Measurements from ENCODE around the gene PCDHGC3. TPM values are rescaled to one million over a fixed set of nuclear protein-coding genes. Genes with fewer than 3 reads are reported as not detected.
A peak's percentile ranks its signal among the peaks of the same experiment; 100 is the strongest.

PCDHGC3 gene
- total RNA-seq, 2 experiments from 2014 or later: 27.2 to 59.7 TPM

DNA sequence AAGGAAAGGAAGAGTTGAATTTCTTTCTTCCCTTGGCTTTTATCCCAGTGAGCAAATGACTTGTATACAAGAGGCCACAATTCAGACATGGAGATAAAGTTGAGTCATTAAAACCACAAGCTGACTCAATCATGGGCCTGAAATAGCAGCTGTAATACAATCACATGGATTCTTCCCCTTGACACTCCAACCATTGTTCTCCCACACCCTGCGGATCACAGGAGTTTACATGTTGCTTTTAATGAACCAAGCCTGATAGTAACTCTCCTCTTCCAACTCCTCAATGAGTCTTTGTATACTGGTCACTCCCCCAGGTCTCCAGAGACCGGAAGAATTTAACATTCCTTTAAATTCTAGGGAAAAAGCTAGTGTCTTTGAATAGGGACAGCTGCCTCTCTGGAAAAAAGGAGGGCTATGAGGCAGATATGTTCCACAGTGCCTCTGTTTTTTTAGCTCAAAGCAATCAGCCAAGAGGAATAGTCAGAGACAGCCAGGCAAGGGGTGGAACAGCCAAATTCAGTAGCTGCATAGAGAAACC, 45.5 kb downstream of the PCDHGC3 start:
- BruUV-seq (replicated peaks): no TSS peak
- Histone ChIP-seq H3K79me2 (ENCODE audit: insufficient read depth, low read depth, low read length) (peaks cover 10% of the 10 kb centered on the region; the same call in 1 of the 2 replicates), H3K4me1 (ENCODE audit: insufficient read depth, low read length, poor library complexity, severe bottlenecking) (peaks cover 75% of the 10 kb centered on the region), H3K27ac (ENCODE audit: low read depth, low read length, poor library complexity, severe bottlenecking) (no peak overlapping the region), H3K9me2 (ENCODE audit: insufficient read depth, low read length) (no peaks in the 10 kb centered on the region), H3K4me2 (ENCODE audit: low read length) (no peak overlapping the region), H4K20me1 (ENCODE audit: insufficient read depth, low read length) (no peaks in the 10 kb centered on the region), H3K9me3 (ENCODE audit: low read length) (no peaks in the 10 kb centered on the region), H2AFZ (ENCODE audit: low read length) (no peak overlapping the region), H3K4me3 (ENCODE audit: low read depth, low read length, poor library complexity, severe bottlenecking) (no peak overlapping the region), H3K36me3 (ENCODE audit: insufficient read depth, low read length) (peaks cover 96% of the 10 kb centered on the region)
- TF ChIP-seq EZH2phosphoT487 (IDR thresholded peaks at IDR 0.05; ENCODE audit: borderline replicate concordance, low read depth, low read length): no peak
- TF ChIP-seq, protein P1, sequence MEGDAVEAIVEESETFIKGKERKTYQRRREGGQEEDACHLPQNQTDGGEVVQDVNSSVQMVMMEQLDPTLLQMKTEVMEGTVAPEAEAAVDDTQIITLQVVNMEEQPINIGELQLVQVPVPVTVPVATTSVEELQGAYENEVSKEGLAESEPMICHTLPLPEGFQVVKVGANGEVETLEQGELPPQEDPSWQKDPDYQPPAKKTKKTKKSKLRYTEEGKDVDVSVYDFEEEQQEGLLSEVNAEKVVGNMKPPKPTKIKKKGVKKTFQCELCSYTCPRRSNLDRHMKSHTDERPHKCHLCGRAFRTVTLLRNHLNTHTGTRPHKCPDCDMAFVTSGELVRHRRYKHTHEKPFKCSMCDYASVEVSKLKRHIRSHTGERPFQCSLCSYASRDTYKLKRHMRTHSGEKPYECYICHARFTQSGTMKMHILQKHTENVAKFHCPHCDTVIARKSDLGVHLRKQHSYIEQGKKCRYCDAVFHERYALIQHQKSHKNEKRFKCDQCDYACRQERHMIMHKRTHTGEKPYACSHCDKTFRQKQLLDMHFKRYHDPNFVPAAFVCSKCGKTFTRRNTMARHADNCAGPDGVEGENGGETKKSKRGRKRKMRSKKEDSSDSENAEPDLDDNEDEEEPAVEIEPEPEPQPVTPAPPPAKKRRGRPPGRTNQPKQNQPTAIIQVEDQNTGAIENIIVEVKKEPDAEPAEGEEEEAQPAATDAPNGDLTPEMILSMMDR (conservative IDR thresholded peaks at IDR 0.05; ENCODE audit: low read length): no peak
- no peak for DNase-seq (ENCODE audit: low spot score)
- intact Hi-C loops (cut with micrococcal nuclease; ENCODE audit: unreplicated experiment): no loop called here
- ChIA-PET CTCF (ENCODE audit: unreplicated experiment) (interaction anchor here (1.2 to 11.2 kb wide), 3 partner anchors 10 to 46 kb away, joined by 3 to 138 read pairs (median 6); no protein-coding TSS in a partner anchor), POLR2A (interaction anchor here (0.6 to 13.7 kb wide), 4 partner anchors 9 to 110 kb away, joined by 3 to 328 read pairs (median 14); partner anchors contain the start of gene PCDHGC3)

DNA sequence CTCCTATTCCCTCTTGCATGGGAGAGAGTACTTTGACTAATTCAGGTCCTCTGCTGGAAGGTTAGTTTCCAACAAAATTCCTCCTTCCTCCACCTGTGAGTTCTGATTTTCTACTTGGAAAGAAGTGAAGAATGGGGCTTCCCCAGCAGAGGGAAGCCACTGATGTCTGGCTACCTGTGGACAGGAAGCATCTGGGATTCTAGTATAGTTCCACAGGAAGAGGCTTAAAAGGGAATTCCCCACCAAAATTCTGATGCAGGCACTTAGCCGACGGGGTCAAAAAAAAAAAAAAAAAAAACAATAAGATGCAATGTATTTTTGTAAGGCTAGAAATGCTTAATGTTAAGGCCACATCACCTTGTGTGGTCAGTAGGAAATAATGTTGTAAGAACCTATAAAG, 46.5 kb downstream of the PCDHGC3 start:
- POLR2A ChIA-PET: interaction anchor here (1.4 to 13.7 kb wide), 5 partner anchors 10 to 152 kb away, joined by 5 to 328 read pairs (median 6); partner anchors contain the start of genes PCDHGB3 and PCDHGC3
- CTCF ChIA-PET (ENCODE audit: unreplicated experiment): interaction anchor here (1.2 to 11.2 kb wide), 3 partner anchors 11 to 101 kb away, joined by 3 to 138 read pairs (median 6); partner anchors contain the start of gene PCDHGA11
- intact Hi-C loops (cut with micrococcal nuclease; ENCODE audit: unreplicated experiment): no loop called here

DNA sequence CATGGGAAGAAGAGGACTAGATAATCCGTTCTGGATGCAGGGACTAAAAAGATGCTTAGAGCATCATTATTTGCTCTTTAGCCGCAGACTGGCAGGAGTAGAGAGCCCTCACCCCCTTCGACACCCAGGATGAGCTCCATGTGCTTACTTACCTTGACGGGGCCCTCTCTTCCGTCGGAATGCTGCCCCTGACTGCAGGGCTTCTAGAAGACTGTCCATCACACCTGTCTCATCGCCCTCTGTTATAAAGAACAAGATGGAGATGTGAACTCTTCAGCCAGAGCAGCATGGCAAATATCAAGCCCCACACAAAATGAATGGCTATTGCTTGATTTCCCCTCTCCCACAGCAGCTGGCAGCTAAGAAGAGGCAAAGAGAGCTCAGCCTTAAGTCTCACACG, 48.2 kb downstream of the PCDHGC3 start:
- Histone ChIP-seq H3K27ac (ENCODE audit: low read depth, low read length, poor library complexity, severe bottlenecking) (peak overlapping the region; percentile 98), H4K20me1 (ENCODE audit: insufficient read depth, low read length) (no peaks in the 10 kb centered on the region), H3K4me1 (ENCODE audit: insufficient read depth, low read length, poor library complexity, severe bottlenecking) (peaks cover 79% of the 10 kb centered on the region), H3K79me2 (ENCODE audit: insufficient read depth, low read depth, low read length) (peaks cover 31% of the 10 kb centered on the region; the same call in 1 of the 2 replicates), H3K9me2 (ENCODE audit: insufficient read depth, low read length) (no peaks in the 10 kb centered on the region), H3K4me3 (ENCODE audit: low read depth, low read length, poor library complexity, severe bottlenecking) (no peak overlapping the region), H3K9me3 (ENCODE audit: low read length) (no peaks in the 10 kb centered on the region), H3K4me2 (ENCODE audit: low read length) (peak overlapping the region; percentile 70), H2AFZ (ENCODE audit: low read length) (no peak overlapping the region), H3K36me3 (ENCODE audit: insufficient read depth, low read length) (peaks cover 96% of the 10 kb centered on the region)
- TF ChIP-seq, protein P1 (conservative IDR thresholded peaks at IDR 0.05; ENCODE audit: low read length): no peak
- no peak for TF ChIP-seq EZH2phosphoT487 (IDR thresholded peaks at IDR 0.05; ENCODE audit: borderline replicate concordance, low read depth, low read length)
- POLR2A ChIA-PET: interaction anchor here (1.1 to 13.7 kb wide), 4 partner anchors 12 to 111 kb away, joined by 3 to 328 read pairs (median 12); partner anchors contain the start of genes PCDHGA10 and PCDHGC3
- no peak for DNase-seq (ENCODE audit: low spot score)
- no TSS peak for BruUV-seq (replicated peaks)
- CTCF ChIA-PET (ENCODE audit: unreplicated experiment): interaction anchor here (0.7 to 11.2 kb wide), 4 partner anchors 13 to 103 kb away, joined by 3 to 138 read pairs (median 5); partner anchors contain the start of gene PCDHGA11
- intact Hi-C loops (cut with micrococcal nuclease; ENCODE audit: unreplicated experiment): loop anchor here (1.0 kb wide), 1 partner anchor 49 kb away; the partner anchor contains the start of gene PCDHGC3

More for the DNA sequence above, 46.5 kb downstream of the PCDHGC3 start:
- no TSS peak for BruUV-seq (replicated peaks)
- Histone ChIP-seq H3K9me2 (ENCODE audit: insufficient read depth, low read length) (no peaks in the 10 kb centered on the region), H3K4me3 (ENCODE audit: low read depth, low read length, poor library complexity, severe bottlenecking) (no peak overlapping the region), H3K4me2 (ENCODE audit: low read length) (peak overlapping the region; percentile 37), H3K79me2 (ENCODE audit: insufficient read depth, low read depth, low read length) (peaks cover 15% of the 10 kb centered on the region; the same call in 1 of the 2 replicates), H3K27ac (ENCODE audit: low read depth, low read length, poor library complexity, severe bottlenecking) (peak overlapping the region; percentile 6), H2AFZ (ENCODE audit: low read length) (no peak overlapping the region), H3K9me3 (ENCODE audit: low read length) (no peaks in the 10 kb centered on the region), H3K36me3 (ENCODE audit: insufficient read depth, low read length) (peaks cover 96% of the 10 kb centered on the region), H3K4me1 (ENCODE audit: insufficient read depth, low read length, poor library complexity, severe bottlenecking) (peaks cover 75% of the 10 kb centered on the region), H4K20me1 (ENCODE audit: insufficient read depth, low read length) (no peaks in the 10 kb centered on the region)
- TF ChIP-seq EZH2phosphoT487 (IDR thresholded peaks at IDR 0.05; ENCODE audit: borderline replicate concordance, low read depth, low read length): no peak
- no peak for DNase-seq (ENCODE audit: low spot score)
